Hair follicular keratinocyte (primary cell): ENCODE results near the gene CLIC6. TPM values are rescaled to one million over a fixed set of nuclear protein-coding genes. Genes with fewer than 3 reads are reported as not detected.

ENCODE experiments used
- total RNA-seq: library from RNA; depleted of rRNA; stranded (reverse); fragments of >200 nt; gene quantifications from 2 replicates; pipeline ENCODE4 v1.2.3, GENCODE V29; 2015

CLIC6 gene
- total RNA-seq: 0.16 TPM in 1 of 2 replicates, not detected in the other

DNA sequence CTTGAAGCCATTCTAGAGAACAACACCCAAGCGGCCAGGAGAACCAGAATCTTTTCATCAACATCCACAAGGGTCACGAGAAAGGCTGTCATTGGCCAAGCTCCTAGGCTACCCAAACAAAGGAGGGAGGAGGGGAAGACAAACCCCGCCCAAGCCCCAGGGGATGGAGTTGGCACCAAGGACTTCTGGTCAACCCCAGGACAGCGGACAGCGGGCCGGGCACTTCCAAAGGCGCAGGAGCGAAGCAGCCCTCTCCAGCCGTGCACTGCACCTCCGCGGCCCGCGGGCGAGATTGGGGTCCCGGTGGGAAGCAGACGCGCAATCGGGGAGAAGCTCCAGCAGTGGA is at the start of gene CLIC6:
TSS of gene CLIC6 (plus strand) at position 192 of the 346 bp plus-strand sequence. CDS start 395 bp downstream, outside the sequence.

Other genes starting within 250 kb of the CLIC6 start
- gene SMIM34, start 245.0 kb upstream of the CLIC6 start, total RNA-seq: not detected in 2 replicates
- 0.38 TPM in 1 of 2 replicates, not detected in the other for gene KCNE1, start 156.8 kb upstream of the CLIC6 start, total RNA-seq
- gene RCAN1, start 53.9 kb upstream of the CLIC6 start, total RNA-seq: 25.8 and 28.0 TPM in 2 replicates